BLaER1 treated with 17β-estradiol and CSF1 and Interleukin-3, amounts not matched to agents 10 nM and 100 nM (cell line): Measurements from ENCODE around the gene ARL3.
A peak's percentile ranks its signal among the peaks of the same experiment; 100 is the strongest.
"Not testable (repeated sequence)": the region's sequence is repeated elsewhere in the genome, so short reads cannot be mapped to it uniquely, and the experiment has no call there.

Experiments used
- H3K27ac ChIP-seq, 11 experiments: shearing (Covaris generic); formaldehyde crosslinking; 2 replicates each; pipeline ENCODE4 v1.8.1; 2022
- H3K27me3 ChIP-seq, 11 experiments: shearing (Covaris generic); formaldehyde crosslinking; 2 replicates each; pipeline ENCODE4 v1.8.1; 2022
- H3K36me3 ChIP-seq, 11 experiments: shearing (Covaris generic); formaldehyde crosslinking; 2 replicates each; pipeline ENCODE4 v1.8.1; 2022
- H3K4me1 ChIP-seq, 10 experiments: shearing (Covaris generic); formaldehyde crosslinking; 2 replicates each; pipeline ENCODE4 v1.8.1; 2022
- H3K4me2 ChIP-seq, 11 experiments: shearing (Covaris generic); formaldehyde crosslinking; 2 replicates each; pipeline ENCODE4 v1.8.1; 2022
- H3K4me3 ChIP-seq, 10 experiments: shearing (Covaris generic); formaldehyde crosslinking; 2 replicates each; pipeline ENCODE4 v1.8.1; 2022
- H3K9ac ChIP-seq, 11 experiments: shearing (Covaris generic); formaldehyde crosslinking; 2 replicates each; pipeline ENCODE4 v1.8.1; 2022
- H3K9me3 ChIP-seq, 11 experiments: shearing (Covaris generic); formaldehyde crosslinking; replicated peaks in 1 of 11; 2 replicates each; pipeline ENCODE4 v1.8.1; 2022
- H4K20me1 ChIP-seq, 11 experiments: shearing (Covaris generic); formaldehyde crosslinking; 2 replicates each; pipeline ENCODE4 v1.8.1; 2022
- Cebpa-rat ChIP-seq, 11 experiments: shearing (Covaris generic); IDR thresholded peaks; 2 replicates each; pipeline ENCODE4 v1.8.1; 2022

ARL3 gene

DNA sequence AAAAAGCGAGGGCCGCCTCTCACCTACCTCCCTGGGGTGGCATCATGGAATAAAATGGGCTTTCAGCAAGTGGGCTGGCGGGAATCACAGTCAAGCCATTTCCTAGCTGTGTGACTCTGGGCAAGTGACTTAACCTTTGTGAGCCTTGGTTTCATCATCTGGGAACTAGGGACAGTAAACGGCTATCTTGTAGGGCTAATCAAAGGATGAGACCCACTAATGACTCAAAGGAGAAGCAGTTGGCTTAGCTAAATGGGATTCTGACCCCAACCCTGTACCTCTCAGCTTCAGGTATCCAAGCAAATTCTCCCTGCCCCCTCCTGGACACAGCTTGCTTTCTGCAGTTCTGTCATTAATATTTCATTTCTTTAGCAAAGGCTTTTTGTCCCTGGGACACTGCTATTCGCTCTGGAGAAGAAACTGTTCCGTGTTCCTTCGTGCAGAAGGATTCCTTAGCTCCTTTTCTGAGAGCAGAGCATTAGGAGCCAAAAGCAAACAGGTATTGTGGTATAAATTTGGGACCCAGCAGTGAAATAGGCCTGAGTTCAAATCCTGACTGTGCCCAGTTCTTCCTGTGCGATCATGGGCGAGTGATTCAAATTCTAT lies 44.0 kb downstream of the ARL3 start:
- Histone ChIP-seq H3K4me3 (no peak overlapping the region), H3K9me3 (no peaks in the 10 kb centered on the region), H3K27me3 (no peaks in the 10 kb centered on the region), H4K20me1 (peaks cover 0 to 2% (median 0%) of the 10 kb centered on the region in 11 experiments; a peak in 1 of 22 replicates), H3K36me3 (no peaks in the 10 kb centered on the region), H3K27ac (peak overlapping the region; percentile 50 to 82 (median 66); a peak in 21 of 22 replicates), H3K4me1 (peaks cover 76 to 99% (median 83%) of the 10 kb centered on the region in 10 experiments), H3K4me2 (peak overlapping the region; percentile 78 to 99 (median 97)), H3K9ac (peak overlapping the region; percentile 5 to 69 (median 52); a peak in 18 of 22 replicates)
- no peak for TF ChIP-seq Cebpa-rat (IDR thresholded peaks at IDR 0.05)

DNA sequence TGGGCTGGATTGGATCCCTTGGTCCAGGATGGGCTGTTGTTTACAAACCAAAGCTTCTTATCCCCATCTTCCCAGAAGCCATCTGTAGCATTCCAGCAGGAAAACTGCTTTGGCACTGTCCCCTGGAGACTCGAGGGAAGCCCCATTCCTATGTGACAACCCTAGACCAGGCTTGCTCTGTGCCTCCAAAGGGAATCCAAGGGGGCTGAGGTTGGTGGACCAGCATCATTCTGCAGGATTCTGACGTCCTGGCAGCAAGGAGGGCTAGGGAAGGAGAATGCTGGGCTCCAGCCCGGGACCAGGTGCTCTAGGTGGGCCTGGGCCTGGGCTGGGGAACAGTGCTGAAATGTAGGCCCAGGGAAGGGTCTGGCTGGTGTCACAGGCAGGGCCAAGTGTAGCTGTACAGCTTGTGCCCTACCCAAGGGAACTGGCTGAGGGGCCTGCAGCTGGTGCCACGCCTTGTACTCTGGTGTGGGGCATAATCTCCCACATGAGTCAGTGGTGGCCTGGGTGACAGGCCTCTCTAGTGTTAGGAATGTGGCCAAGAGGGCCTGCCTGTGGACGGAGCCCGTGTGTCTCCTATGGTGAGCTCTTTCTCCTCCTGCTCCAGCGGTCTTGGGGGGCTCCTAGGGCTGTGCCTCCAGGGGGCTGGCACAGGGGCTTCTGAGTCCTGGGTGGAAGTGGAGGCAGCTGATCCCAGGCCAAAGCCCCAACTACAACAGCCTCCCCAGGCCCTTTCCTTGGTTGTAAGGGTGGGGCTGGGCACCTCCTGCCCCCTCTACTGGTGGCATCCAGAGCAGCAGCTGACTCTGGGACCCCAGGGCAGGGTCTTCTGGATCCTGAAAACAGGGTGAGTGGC lies 44.8 kb downstream of the ARL3 start:
- H3K27me3 ChIP-seq, result no peaks in the 10 kb centered on the region
- TF ChIP-seq Cebpa-rat (IDR thresholded peaks at IDR 0.05), result no peak
- peak overlapping the region; percentile 78 to 99 (median 97) for H3K4me2 ChIP-seq
- peak overlapping the region; percentile 25 to 69 (median 53); a peak in 20 of 22 replicates for H3K9ac ChIP-seq
- no peaks in the 10 kb centered on the region; a peak in 1 of 22 replicates for H4K20me1 ChIP-seq
- no peak overlapping the region for H3K4me3 ChIP-seq
- no peaks in the 10 kb centered on the region for H3K9me3 ChIP-seq
- peaks cover 71 to 98% (median 81%) of the 10 kb centered on the region in 10 experiments for H3K4me1 ChIP-seq
- H3K27ac ChIP-seq, result peak overlapping the region; percentile 50 to 82 (median 66); a peak in 21 of 22 replicates
- no peaks in the 10 kb centered on the region for H3K36me3 ChIP-seq

DNA sequence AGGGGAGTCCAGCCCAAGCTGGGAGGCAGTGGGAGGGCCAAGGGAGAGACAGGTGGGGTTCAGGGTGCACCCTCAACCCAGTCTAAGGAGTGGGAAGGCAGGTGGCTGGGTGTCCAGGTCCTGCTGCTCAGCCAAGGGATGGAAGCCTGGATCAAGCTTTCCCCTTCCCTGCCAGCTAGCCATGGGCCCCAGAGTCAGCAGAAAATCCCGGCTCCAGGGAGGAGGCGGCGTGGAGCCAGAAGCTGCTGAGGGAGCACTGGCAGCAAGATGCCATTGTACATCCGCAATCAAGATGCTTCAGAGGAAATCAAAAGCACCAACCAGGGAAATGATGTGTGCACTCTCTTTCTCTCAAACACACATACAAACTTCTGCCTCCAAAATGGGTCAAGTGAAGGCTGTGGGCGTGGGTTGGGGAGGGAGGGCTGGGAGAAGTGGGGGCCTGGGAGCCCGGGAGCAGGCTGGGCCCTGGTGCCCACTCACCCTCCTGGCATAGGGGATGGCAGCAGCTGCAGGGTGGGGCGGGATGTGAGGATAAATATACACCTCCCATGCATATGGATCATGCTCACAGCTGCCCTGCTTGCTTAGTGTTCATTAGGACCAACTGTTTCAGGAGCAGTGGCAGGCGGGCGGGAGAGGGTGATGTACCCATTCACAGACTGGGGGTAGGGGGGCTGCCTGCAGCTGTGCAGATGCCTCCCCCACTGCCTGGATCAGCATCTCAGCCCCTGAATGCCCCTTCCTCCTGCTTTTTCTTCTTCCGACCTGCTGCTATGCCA lies 45.7 kb downstream of the ARL3 start:
- Histone ChIP-seq H3K9ac (peak overlapping the region in 10 of 11 experiments; percentile 25 to 69 (median 54); a peak in 17 of 22 replicates), H3K4me1 (peaks cover 74 to 98% (median 83%) of the 10 kb centered on the region in 10 experiments), H3K27me3 (no peaks in the 10 kb centered on the region), H3K4me2 (peak overlapping the region; percentile 78 to 99 (median 97)), H3K27ac (peak overlapping the region in 9 of 11 experiments; percentile 51 to 82 (median 67); a peak in 13 of 22 replicates), H3K36me3 (no peaks in the 10 kb centered on the region), H4K20me1 (no peaks in the 10 kb centered on the region; a peak in 1 of 22 replicates), H3K4me3 (no peak overlapping the region), H3K9me3 (no peaks in the 10 kb centered on the region)
- TF ChIP-seq Cebpa-rat (IDR thresholded peaks at IDR 0.05), result no peak

DNA sequence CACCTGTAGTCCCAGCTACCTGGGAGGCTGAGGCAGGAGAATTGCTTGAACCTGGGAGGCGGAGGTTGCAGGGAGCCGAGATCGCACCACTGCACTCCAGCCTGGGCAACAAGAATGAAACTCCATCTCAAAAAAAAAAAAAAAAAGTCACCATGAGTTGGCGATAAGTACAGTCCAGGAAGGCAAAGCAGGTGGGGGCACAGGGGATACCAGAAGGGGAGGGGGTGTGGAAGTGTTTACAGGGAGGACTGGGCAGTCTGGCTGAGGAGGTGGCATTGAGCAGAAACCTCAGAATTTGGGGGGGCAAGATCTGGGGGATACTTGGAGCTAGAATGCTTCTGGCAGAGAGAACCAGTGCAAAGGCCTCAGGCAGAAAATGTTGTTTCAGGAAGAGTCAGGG lies 46.8 kb downstream of the ARL3 start:
- H3K9me3 ChIP-seq, H4K20me1 ChIP-seq, H3K4me3 ChIP-seq, H3K27me3 ChIP-seq, H3K36me3 ChIP-seq: not testable (repeated sequence)
- Histone ChIP-seq H3K9ac (peak overlapping the region in 7 of 11 experiments; percentile 23 to 56 (median 37); a peak in 6 of 22 replicates), H3K27ac (peak overlapping the region in 8 of 11 experiments; percentile 5 to 82 (median 46); a peak in 12 of 22 replicates), H3K4me2 (peak overlapping the region; percentile 78 to 99 (median 97); a peak in 18 of 22 replicates), H3K4me1 (peaks cover 67 to 96% (median 80%) of the 10 kb centered on the region in 10 experiments)

DNA sequence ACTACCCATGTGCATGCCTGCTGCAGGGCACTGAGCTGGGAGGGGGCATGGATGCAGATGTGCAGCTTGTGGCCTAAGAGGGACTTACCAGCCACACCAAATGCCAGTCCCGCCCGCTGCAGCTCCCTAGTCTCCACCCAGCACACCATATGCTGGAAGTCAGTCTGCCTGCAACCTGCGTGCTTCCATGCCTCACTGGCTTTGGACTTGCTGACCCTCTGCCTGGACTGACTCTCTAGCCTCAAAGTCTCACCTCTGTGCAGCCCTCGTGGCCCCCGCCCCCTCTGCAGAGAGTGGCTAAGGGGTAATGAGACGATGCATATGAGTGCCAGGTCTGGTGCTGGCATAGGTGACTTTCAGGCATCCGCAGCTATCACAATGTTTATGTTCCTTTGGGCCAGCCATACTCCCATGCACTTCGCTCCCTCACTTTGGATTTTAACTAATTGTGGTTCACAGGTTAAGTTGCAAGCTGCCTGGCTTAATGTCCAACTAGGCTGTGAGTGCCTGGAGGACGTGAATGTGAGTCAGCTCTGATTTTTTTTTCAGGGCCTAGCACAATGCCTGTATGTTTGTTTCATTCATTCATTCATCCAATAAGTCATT lies 48.2 kb downstream of the ARL3 start:
- Histone ChIP-seq H3K27ac (no peak overlapping the region), H3K9me3 (no peaks in the 10 kb centered on the region), H4K20me1 (peaks cover 0 to 2% (median under 1%) of the 10 kb centered on the region in 11 experiments; a peak in 10 of 22 replicates), H3K9ac (no peak overlapping the region), H3K36me3 (no peaks in the 10 kb centered on the region), H3K4me2 (peak overlapping the region in 1 of 11 experiments; percentile 24; a peak in 1 of 22 replicates), H3K4me3 (no peak overlapping the region), H3K4me1 (peaks cover 67 to 96% (median 80%) of the 10 kb centered on the region in 10 experiments), H3K27me3 (no peaks in the 10 kb centered on the region)
- no peak for TF ChIP-seq Cebpa-rat (IDR thresholded peaks at IDR 0.05)

DNA sequence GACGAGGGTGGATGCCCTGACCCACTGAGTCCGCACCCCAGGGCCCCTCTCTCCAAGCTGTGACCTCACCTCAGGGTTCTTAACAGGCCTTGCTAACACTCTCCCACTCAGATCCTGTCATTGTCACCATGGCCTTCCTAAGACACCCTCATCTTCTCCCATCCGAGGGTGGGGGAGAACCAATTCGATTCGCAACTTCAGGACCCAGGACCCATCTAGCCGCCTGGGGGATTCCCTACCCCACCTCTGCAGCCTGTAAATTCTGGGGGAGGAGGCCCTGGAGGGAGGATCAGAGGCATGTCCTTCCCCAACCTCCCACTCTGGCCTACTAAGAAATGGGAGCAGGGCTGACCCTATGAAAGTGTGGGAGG lies 52.6 kb downstream of the ARL3 start:
- Histone ChIP-seq H3K4me2 (peak overlapping the region; percentile 80 to 91 (median 86)), H3K9me3 (no peaks in the 10 kb centered on the region), H3K36me3 (peaks cover 26 to 28% (median 28%) of the 10 kb centered on the region in 11 experiments), H3K4me3 (peak overlapping the region in 5 of 10 experiments; percentile 16 to 50 (median 29); a peak in 6 of 20 replicates), H3K27ac (peak overlapping the region in 10 of 11 experiments; percentile 57 to 87 (median 71); a peak in 21 of 22 replicates), H3K27me3 (no peaks in the 10 kb centered on the region), H3K9ac (peak overlapping the region; percentile 35 to 70 (median 61); a peak in 17 of 22 replicates), H3K4me1 (peaks cover 72 to 96% (median 82%) of the 10 kb centered on the region in 10 experiments), H4K20me1 (peaks cover 20 to 45% (median 42%) of the 10 kb centered on the region in 11 experiments; a peak in 21 of 22 replicates)
- TF ChIP-seq Cebpa-rat (IDR thresholded peaks at IDR 0.05), result no peak

DNA sequence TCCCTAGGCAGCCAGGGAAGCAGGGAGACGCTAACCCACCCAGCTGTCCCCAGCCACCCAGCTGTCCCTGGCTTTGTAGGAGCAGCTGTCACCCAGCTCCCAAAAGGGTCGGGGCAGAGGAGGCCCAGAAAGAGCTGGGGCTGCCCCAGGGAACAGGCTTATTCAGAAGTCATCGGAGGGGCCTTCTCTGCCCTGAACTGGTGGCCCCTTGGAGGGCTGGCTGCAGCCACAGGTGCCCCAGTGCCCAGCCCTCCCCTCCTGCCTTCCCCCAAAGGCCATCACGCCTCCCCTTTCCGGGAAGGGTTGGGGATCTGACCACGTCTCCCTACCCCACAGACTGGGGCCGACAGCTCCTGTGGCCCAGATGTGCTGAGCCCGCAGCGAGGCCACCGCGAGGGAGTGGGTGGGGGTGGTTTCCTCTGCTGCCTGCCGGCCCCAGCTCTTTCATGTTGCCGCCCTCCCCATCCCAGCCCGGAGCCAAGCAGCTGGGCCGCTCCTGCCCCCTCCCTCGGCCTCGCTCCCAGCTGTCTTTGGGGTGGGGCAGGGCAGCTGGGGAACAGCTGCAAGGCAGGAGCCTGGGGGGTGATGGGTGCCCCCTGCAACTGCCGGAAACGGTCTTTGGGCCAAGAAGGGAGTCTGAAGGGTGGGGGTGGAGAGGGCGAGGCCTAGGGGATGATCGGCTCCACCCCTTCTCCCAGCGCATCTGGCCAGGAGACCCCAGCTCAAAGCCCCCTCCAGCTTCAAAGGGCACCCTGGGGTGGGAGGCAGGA lies 53.1 kb downstream of the ARL3 start:
- H3K36me3 ChIP-seq, result peaks cover 31 to 34% (median 33%) of the 10 kb centered on the region in 11 experiments
- no peaks in the 10 kb centered on the region for H3K9me3 ChIP-seq
- no peak for TF ChIP-seq Cebpa-rat (IDR thresholded peaks at IDR 0.05)
- no peaks in the 10 kb centered on the region for H3K27me3 ChIP-seq
- H3K4me2 ChIP-seq, result peak overlapping the region; percentile 80 to 91 (median 86)
- peak overlapping the region in 7 of 10 experiments; percentile 10 to 50 (median 29); a peak in 8 of 20 replicates for H3K4me3 ChIP-seq
- H4K20me1 ChIP-seq, result peaks cover 26 to 50% (median 48%) of the 10 kb centered on the region in 11 experiments
- H3K27ac ChIP-seq, result peak overlapping the region; percentile 15 to 87 (median 70); a peak in 21 of 22 replicates
- peaks cover 73 to 97% (median 85%) of the 10 kb centered on the region in 10 experiments for H3K4me1 ChIP-seq
- peak overlapping the region; percentile 50 to 77 (median 61) for H3K9ac ChIP-seq
